GM12875 (cell line): ENCODE measurements around the gene RNF135.
A peak's percentile ranks its signal among the peaks of the same experiment; 100 is the strongest.
"Not testable (repeated sequence)": the region's sequence is repeated elsewhere in the genome, so short reads cannot be mapped to it uniquely, and the experiment has no call there.

ENCODE experiments used
- H3K4me3 ChIP-seq: one replicate; pipeline ENCODE4 v1.5.1; 2011; ENCODE audit warnings: low read depth, low read length, control low read depth
- CTCF ChIP-seq: IDR thresholded peaks from 2 replicates; pipeline ENCODE4 v1.5.1; 2011; ENCODE audit warnings: low read depth, mild to moderate bottlenecking, control low read depth, inconsistent platforms, low read length, moderate library complexity, borderline replicate concordance; ENCODE audit not compliant: insufficient read depth

The RNF135 gene

GRCh38 chr17:31008374-31009041 is 37.7 kb downstream of the RNF135 start:
- no peak for TF ChIP-seq CTCF
- peak overlapping the region; percentile 80 for H3K4me3 ChIP-seq

- H3K4me3 ChIP-seq: peak overlapping the region; percentile 80
Measured at GRCh38 chr17:31009042-31009702, 38.3 kb downstream of the RNF135 start.

- not testable (repeated sequence) for H3K4me3 ChIP-seq
Measured at GRCh38 chr17:31010014-31010413, 39.2 kb downstream of the RNF135 start.

GRCh38 chr17:31013844-31014243 is 43.0 kb downstream of the RNF135 start:
- TF ChIP-seq CTCF: no peak

GRCh38 chr17:31015639-31016038 is 44.8 kb downstream of the RNF135 start:
- TF ChIP-seq CTCF: no peak
- no peak overlapping the region for H3K4me3 ChIP-seq

More at GRCh38 chr17:31013844-31014243, 43.0 kb downstream of the RNF135 start:
- H3K4me3 ChIP-seq: no peak overlapping the region

GRCh38 chr17:31019004-31019403 is 48.2 kb downstream of the RNF135 start:
- TF ChIP-seq CTCF: no peak
- no peak overlapping the region for H3K4me3 ChIP-seq

GRCh38 chr17:31023171-31023570 is 52.3 kb downstream of the RNF135 start:
- not testable (repeated sequence) for H3K4me3 ChIP-seq

GRCh38 chr17:31031841-31032240 is 61.0 kb downstream of the RNF135 start:
- no peak for TF ChIP-seq CTCF
- H3K4me3 ChIP-seq: no peak overlapping the region

GRCh38 chr17:31035611-31036010 is 64.8 kb downstream of the RNF135 start:
- not testable (repeated sequence) for H3K4me3 ChIP-seq

- not testable (repeated sequence) for H3K4me3 ChIP-seq
Measured at GRCh38 chr17:31040837-31041236, 70.0 kb downstream of the RNF135 start.

GRCh38 chr17:31042378-31042777 is 71.5 kb downstream of the RNF135 start:
- H3K4me3 ChIP-seq: not testable (repeated sequence)

- not testable (repeated sequence) for H3K4me3 ChIP-seq
Measured at GRCh38 chr17:31046856-31047425, 76.1 kb downstream of the RNF135 start.
